ENCODE data around the gene ZNF483.
"Not testable (repeated sequence)": the region's sequence is repeated elsewhere in the genome, so short reads cannot be mapped to it uniquely, and the experiment has no call there.

Gene ZNF483

DNA sequence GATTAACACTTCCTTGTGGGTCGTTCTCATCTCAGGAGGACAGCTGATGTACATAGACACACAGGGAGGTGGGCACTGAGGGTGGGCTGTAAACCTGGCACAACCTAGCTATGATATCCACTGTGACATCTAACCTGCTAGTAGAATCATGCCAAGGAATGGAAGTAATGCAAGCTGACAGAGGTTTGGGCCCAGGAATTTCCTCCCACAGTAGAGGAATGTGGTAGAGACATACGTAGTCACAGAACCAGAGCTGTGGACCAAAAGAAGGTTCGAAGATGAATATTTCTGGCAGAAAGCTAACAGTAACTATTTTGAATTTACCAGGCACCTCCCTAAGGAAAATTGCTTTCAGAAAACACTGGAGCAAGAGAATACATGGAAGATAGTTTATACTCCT is 90.9 kb downstream of the ZNF483 start:
- no peak for DNase-seq

DNA sequence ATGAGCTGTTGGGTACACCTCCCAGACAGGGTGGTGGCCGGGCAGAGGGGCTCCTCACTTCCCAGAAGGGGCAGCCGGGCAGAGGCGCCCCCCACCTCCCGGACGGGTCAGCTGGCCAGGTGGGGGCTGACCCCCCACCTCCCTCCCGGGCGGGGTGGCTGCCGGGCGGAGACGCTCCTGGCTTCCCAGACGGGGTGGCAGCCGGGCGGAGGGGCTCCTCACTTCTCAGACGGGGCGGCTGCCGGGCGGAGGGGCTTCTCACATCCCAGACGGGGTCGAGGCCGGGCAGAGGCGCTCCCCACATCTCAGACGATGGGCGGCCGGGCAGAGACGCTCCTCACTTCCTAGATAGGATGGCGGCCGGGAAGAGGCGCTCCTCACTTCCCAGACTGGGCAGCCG is 92.4 kb downstream of the ZNF483 start:
- DNase-seq = not testable (repeated sequence)

DNA sequence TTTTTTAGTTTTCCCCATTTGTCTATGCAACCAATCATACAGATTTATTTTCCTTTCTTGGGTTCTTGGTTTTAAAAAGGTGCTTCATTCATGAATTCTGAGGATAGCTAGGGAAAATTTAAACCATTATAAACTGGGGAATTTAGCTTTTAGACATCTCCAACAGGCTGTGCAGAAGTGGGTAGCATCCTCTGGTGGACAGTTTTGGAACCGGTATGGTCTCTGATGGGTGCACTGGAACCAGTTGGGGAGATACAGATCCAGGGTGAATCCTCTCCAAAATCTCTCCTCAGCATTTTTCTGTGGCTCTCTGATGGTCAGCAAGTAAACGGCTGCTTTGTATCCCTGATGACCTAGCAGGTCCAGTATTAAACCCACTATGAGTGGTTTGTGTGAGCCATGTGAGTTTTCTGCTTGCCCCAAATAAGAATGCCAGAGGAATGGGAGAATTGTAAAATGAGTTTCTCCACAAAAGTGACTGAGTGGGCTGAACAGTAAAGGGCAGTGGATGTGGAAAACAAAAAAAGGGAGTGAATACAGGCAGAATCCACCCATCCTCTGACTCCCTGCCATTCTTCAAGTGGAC is 97.0 kb downstream of the ZNF483 start:
- peak in 1 of 2 donors; percentile 35 for DNase-seq

DNA sequence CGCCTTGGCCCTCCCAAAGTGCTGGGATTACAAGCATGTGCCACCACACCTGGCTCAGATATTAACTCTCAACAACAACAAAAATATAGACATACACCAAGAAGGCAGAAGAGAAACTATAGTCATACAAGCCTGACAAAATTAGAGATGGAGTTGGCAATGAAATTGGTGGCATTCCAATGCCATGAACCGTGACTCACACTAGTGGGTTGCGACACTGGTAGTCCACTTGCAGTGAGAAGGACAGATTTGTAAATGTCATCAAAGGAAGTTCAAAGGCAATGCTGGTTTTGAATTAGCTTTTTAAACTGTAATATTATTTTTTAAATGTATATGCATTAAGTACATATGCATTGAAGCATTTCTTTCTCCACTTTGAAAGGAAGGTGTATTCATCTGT is 97.6 kb downstream of the ZNF483 start:
- no peak for DNase-seq
